HEK293T (cell line): Measurements from ENCODE around the gene MPHOSPH6.
"Not testable (repeated sequence)": the region's sequence is repeated elsewhere in the genome, so short reads cannot be mapped to it uniquely, and the experiment has no call there.

ENCODE experiments used
- CTCF ChIA-PET: fragments of 350-600 bp; formaldehyde crosslinking; extraction: SDS; loops from one replicate; lab custom pipeline; 2021; ENCODE audit warnings: antibody characterized with exemption, inconsistent platforms; lab: Yijun Ruan, JAX
- POLR2A ChIA-PET: fragments of 350-600 bp; formaldehyde crosslinking; extraction: SDS; loops from one replicate; lab custom pipeline; 2020; ENCODE audit warnings: antibody characterized with exemption, inconsistent platforms; lab: Yijun Ruan, JAX
- DNase-seq: peaks from one replicate; pipeline ENCODE4 v3.0.0; 2012; ENCODE audit warnings: mixed read lengths; ENCODE audit errors: extremely low spot score
- ARNT ChIP-seq: fragments of 450-650 bp; IDR thresholded peaks from 2 replicates; pipeline ENCODE4 v1.6.1; 2017; ENCODE audit warnings: mild to moderate bottlenecking
- BHLHE40 ChIP-seq: fragments of 450-650 bp; IDR thresholded peaks from 2 replicates; pipeline ENCODE4 v1.6.1; 2016; ENCODE audit warnings: mild to moderate bottlenecking, moderate library complexity, borderline replicate concordance
- CTBP1 ChIP-seq: fragments of 450-650 bp; IDR thresholded peaks from 2 replicates; pipeline ENCODE4 v1.6.1; 2016; ENCODE audit warnings: borderline replicate concordance
- ELF4 ChIP-seq: fragments of 450-650 bp; IDR thresholded peaks from 2 replicates; pipeline ENCODE4 v1.6.1; 2017; ENCODE audit warnings: antibody characterized with exemption
- FOXA1 ChIP-seq: fragments of 450-650 bp; IDR thresholded peaks from 2 replicates; pipeline ENCODE4 v1.6.1; 2016; ENCODE audit warnings: mild to moderate bottlenecking
- FOXK2 ChIP-seq: fragments of 450-650 bp; IDR thresholded peaks from 2 replicates; pipeline ENCODE4 v1.6.1; 2016; ENCODE audit warnings: mild to moderate bottlenecking
- FOXM1 ChIP-seq: fragments of 450-650 bp; IDR thresholded peaks from 2 replicates; pipeline ENCODE4 v1.6.1; 2017; ENCODE audit warnings: mild to moderate bottlenecking, borderline replicate concordance
- HDGF ChIP-seq: fragments of 450-650 bp; IDR thresholded peaks from 2 replicates; pipeline ENCODE4 v1.6.1; 2017; ENCODE audit warnings: antibody characterized with exemption, borderline replicate concordance
- L3MBTL2 ChIP-seq: fragments of 450-650 bp; conservative IDR thresholded peaks from 2 replicates; pipeline ENCODE4 v1.6.1; 2016; ENCODE audit warnings: mild to moderate bottlenecking
- LEF1 ChIP-seq: fragments of 450-650 bp; IDR thresholded peaks from 2 replicates; pipeline ENCODE4 v1.6.1; 2017; ENCODE audit warnings: mild to moderate bottlenecking, borderline replicate concordance
- NFRKB ChIP-seq: fragments of 450-650 bp; IDR thresholded peaks from 2 replicates; pipeline ENCODE4 v1.6.1; 2016; ENCODE audit warnings: mild to moderate bottlenecking, moderate library complexity
- SP1 ChIP-seq: fragments of 450-650 bp; IDR thresholded peaks from 2 replicates; pipeline ENCODE4 v1.6.1; 2017
- SUZ12 ChIP-seq: fragments of 450-650 bp; IDR thresholded peaks from 2 replicates; pipeline ENCODE4 v1.6.1; 2016; ENCODE audit warnings: mild to moderate bottlenecking
- TARDBP ChIP-seq: fragments of 450-650 bp; IDR thresholded peaks from 2 replicates; pipeline ENCODE4 v1.6.1; 2016
- ZNF384 ChIP-seq: fragments of 450-650 bp; IDR thresholded peaks from 2 replicates; pipeline ENCODE4 v1.6.1; 2016
- TF ChIP-seq, protein P1 (sequence below): fragments of 450-650 bp; IDR thresholded peaks from 2 replicates; pipeline ENCODE4 v1.6.1; 2016

The MPHOSPH6 gene, protein sequence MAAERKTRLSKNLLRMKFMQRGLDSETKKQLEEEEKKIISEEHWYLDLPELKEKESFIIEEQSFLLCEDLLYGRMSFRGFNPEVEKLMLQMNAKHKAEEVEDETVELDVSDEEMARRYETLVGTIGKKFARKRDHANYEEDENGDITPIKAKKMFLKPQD

DNA sequence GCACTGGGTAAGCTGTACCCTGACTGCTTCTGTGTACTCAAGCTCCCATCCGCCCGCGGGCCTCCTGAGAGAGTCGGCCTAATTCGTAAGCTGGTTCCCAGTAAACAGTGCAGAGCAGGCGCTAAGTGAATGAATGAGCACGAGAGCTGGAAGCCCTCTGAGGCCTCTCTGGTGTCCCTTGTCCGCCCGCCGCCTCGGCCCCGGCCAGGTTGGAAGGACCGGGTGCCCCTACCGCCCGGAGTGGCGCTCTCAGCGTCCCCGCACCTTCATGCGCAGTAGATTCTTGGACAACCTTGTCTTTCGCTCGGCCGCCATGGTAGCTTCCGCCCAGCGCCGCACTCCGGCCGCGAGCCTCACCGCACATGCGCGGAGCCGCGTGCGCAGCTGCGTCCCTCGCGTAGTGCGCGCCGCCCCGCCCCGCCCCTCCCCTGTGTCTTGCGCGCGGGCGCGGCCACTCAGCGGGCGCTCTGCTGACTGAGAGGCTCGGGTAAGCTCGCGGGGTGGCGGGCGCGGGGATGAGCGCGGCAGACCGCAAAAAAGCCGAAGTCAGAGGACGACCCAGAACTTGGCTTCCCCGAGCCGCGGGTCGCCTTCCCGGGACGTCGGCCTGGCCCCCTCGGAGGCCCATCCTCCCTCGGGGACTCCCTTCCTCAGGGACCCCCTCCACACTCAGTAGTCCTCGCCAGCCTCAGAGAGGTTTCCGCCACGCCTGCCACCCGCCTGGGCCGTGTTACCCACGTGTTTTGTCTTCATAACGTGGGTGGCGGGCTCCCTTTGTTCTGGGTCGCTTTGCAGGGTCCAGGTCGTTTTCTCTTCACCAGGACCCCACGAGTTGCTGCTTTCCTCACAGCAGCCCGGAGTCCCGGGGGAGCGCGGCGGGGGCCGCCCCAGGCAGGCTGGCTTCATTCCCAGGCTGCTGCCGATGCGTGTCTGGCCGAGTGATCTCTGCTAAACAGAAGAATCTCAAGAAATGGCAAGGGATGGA is at the start of gene MPHOSPH6:
MPHOSPH6 (minus strand) TSS at position 364 of the 985 bp plus-strand sequence; CDS start at position 315, 49 bp downstream.
- ChIA-PET POLR2A (interaction anchor here (0.6 to 2.2 kb wide), 5 partner anchors 9 to 31 kb away, joined by 3 to 21 read pairs (median 10); no protein-coding TSS in a partner anchor), CTCF (no interaction called here)
- peak; percentile 92 for DNase-seq
- TF ChIP-seq L3MBTL2 (peak; percentile 99), BHLHE40 (no peak)

GRCh38 chr16:82219298-82219697 is 49.3 kb upstream of the MPHOSPH6 start:
- ChIA-PET POLR2A (no interaction called here), CTCF (no interaction called here)

DNA sequence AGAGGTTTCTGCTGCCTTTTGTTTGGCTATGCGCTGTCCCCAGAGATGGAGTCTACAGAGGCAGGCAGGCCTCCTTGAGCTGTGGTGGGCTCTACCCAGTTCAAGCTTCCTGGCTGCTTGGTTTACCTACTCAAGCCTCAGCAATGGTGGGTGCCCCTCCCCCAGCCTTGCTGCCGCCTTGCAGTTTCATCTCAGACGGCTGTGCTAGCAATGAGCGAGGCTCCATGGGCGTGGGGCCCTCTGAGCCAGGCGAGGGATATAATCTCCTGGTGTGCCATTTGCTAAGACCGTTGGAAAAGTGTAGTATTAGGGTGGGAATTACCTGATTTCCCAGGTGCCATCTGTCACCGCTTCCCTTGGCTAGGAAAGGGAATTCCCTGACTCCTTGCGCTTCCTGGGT is 39.3 kb upstream of the MPHOSPH6 start:
- POLR2A ChIA-PET, DNase-seq, CTCF ChIA-PET: not testable (repeated sequence)

More at GRCh38 chr16:82219298-82219697, 49.3 kb upstream of the MPHOSPH6 start:
- TF ChIP-seq CTBP1 (no peak), NFRKB (no peak), FOXA1 (no peak), TARDBP (no peak), ZNF384 (no peak), SP1 (no peak), LEF1 (no peak), BHLHE40 (no peak), HDGF (no peak), FOXK2 (no peak), SUZ12 (no peak), ARNT (no peak), ELF4 (no peak), L3MBTL2 (no peak)
- TF ChIP-seq, protein P1, sequence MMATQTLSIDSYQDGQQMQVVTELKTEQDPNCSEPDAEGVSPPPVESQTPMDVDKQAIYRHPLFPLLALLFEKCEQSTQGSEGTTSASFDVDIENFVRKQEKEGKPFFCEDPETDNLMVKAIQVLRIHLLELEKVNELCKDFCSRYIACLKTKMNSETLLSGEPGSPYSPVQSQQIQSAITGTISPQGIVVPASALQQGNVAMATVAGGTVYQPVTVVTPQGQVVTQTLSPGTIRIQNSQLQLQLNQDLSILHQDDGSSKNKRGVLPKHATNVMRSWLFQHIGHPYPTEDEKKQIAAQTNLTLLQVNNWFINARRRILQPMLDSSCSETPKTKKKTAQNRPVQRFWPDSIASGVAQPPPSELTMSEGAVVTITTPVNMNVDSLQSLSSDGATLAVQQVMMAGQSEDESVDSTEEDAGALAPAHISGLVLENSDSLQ = no peak
- DNase-seq = no peak

- POLR2A ChIA-PET = no interaction called here
- DNase-seq = no peak
- TF ChIP-seq FOXA1 (no peak), ARNT (no peak), LEF1 (no peak), CTBP1 (no peak), FOXM1 (no peak), L3MBTL2 (no peak), FOXK2 (no peak), NFRKB (no peak), SUZ12 (no peak), HDGF (no peak), TARDBP (no peak), BHLHE40 (no peak), ELF4 (no peak), SP1 (no peak), ZNF384 (no peak)
- TF ChIP-seq, protein P1 = no peak
- CTCF ChIA-PET = no interaction called here
Measured at GRCh38 chr16:82203198-82203597, 33.2 kb upstream of the MPHOSPH6 start.

DNA sequence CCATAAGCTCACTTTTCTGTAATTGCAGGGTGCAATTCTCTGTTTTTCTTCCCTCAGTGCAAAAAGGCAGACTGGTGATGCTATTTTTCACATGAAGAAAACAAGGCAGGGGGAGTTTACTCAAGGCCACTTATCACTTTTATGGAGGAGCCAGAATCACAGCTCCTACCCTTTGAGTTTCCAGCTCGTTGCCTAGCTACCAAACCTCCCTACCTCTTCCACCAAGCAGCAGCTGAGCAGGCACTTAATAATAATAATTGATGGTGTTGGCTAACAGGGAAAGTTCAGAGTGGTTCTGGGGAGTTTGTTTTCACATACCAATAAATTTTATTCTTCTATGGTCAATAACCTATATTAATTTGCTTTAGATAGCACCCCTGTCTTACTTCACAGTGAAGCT is 31.9 kb upstream of the MPHOSPH6 start:
- DNase-seq = no peak
- ChIA-PET CTCF (interaction anchor here (0.5 kb wide), 1 partner anchor 634 kb away, joined by 3 read pairs; no protein-coding TSS in a partner anchor), POLR2A (no interaction called here)
- TF ChIP-seq BHLHE40 (no peak), ZNF384 (no peak), FOXM1 (no peak), ELF4 (no peak), HDGF (no peak), NFRKB (no peak), L3MBTL2 (no peak), FOXA1 (no peak)

DNA sequence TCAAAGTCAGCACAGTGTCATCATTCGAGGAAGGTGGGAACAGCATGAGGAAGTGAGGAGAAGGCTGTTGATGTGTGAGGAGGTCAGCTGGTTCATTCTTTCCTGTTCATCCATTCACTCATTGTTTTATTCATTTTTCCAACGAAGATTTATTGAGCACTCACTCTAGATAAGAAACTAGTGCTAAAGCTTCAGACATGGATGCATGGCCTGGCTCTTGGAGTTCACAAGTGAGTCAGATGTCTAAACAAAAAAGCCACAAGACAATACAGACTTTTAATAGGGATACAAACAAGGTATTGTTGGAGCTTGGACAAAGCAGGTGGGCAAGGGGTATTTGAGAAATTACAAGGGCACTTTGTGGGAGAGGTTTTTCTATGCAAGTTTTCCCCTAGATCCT is 31.3 kb upstream of the MPHOSPH6 start:
- ChIA-PET CTCF (no interaction called here), POLR2A (no interaction called here)

More for the DNA sequence above, 31.3 kb upstream of the MPHOSPH6 start:
- TF ChIP-seq FOXK2 = no peak
- TF ChIP-seq, protein P1 = no peak
- no peak for DNase-seq
